Measurements from ENCODE around the gene CREB3L2.

CREB3L2 gene

GRCh38 chr7:137904833-137905232 is 97.1 kb downstream of the CREB3L2 start:
- TF ChIP-seq CTCF (IDR thresholded peaks at IDR 0.05; ENCODE audit: insufficient read depth, low read length) = no peak
- no peak for TF ChIP-seq GABPA (IDR thresholded peaks at IDR 0.05; ENCODE audit: low read depth)
- no peak for TF ChIP-seq SPI1 (IDR thresholded peaks at IDR 0.05; ENCODE audit: borderline replicate concordance, low read depth)
- Histone ChIP-seq H3K27ac (replicated peaks) (no peak overlapping the region), H3K4me3 (replicated peaks; ENCODE audit: insufficient read depth, low read length) (no peak overlapping the region), H3K27me3 (ENCODE audit: insufficient read depth, poor library complexity, severe bottlenecking) (no peaks in the 10 kb centered on the region)
- DNase-seq (ENCODE audit: low read depth in 1 of 2, low spot score in 1 of 2) = no peak

- peak; percentile 30 to 80 for DNase-seq (ENCODE audit: low read depth in 1 of 2, low spot score in 1 of 2)
- H3K4me3 ChIP-seq (replicated peaks; ENCODE audit: insufficient read depth, low read length) = no peak overlapping the region
- H3K27me3 ChIP-seq (ENCODE audit: insufficient read depth, poor library complexity, severe bottlenecking) = no peaks in the 10 kb centered on the region
- no peak for TF ChIP-seq GABPA (IDR thresholded peaks at IDR 0.05; ENCODE audit: low read depth)
- TF ChIP-seq SPI1 (IDR thresholded peaks at IDR 0.05; ENCODE audit: borderline replicate concordance, low read depth) = peak; percentile 89
- TF ChIP-seq POLR2AphosphoS5 (IDR thresholded peaks at IDR 0.05; ENCODE audit: low read depth) = no peak
- TF ChIP-seq CTCF (IDR thresholded peaks at IDR 0.05; ENCODE audit: insufficient read depth, low read length) = peak; percentile 51
- no peak overlapping the region for H3K27ac ChIP-seq (replicated peaks)
Observed at GRCh38 chr7:137903382-137904169, 98.3 kb downstream of the CREB3L2 start.

- TF ChIP-seq GABPA (IDR thresholded peaks at IDR 0.05; ENCODE audit: low read depth) = no peak
- no peak for TF ChIP-seq POLR2AphosphoS5 (IDR thresholded peaks at IDR 0.05; ENCODE audit: low read depth)
- no peak for TF ChIP-seq REST (IDR thresholded peaks at IDR 0.05; ENCODE audit: insufficient replicate concordance, low read depth)
- no peak for TF ChIP-seq CTCF (IDR thresholded peaks at IDR 0.05; ENCODE audit: insufficient read depth, low read length)
- TF ChIP-seq SPI1 (IDR thresholded peaks at IDR 0.05; ENCODE audit: borderline replicate concordance, low read depth) = no peak
- H3K27ac ChIP-seq (replicated peaks) = peak overlapping the region; percentile 71
- no peak for DNase-seq (ENCODE audit: low read depth in 1 of 2, low spot score in 1 of 2)
- no peaks in the 10 kb centered on the region for H3K27me3 ChIP-seq (ENCODE audit: insufficient read depth, poor library complexity, severe bottlenecking)
- no peak overlapping the region for H3K4me3 ChIP-seq (replicated peaks; ENCODE audit: insufficient read depth, low read length)
Observed at GRCh38 chr7:137900137-137900536, 101.7 kb downstream of the CREB3L2 start.

GRCh38 chr7:137898839-137899721 is 102.8 kb downstream of the CREB3L2 start:
- DNase-seq (ENCODE audit: low read depth in 1 of 2, low spot score in 1 of 2) = peak; percentile 54 to 87
- TF ChIP-seq REST (IDR thresholded peaks at IDR 0.05; ENCODE audit: insufficient replicate concordance, low read depth) = no peak
- TF ChIP-seq CTCF (IDR thresholded peaks at IDR 0.05; ENCODE audit: insufficient read depth, low read length) = peak; percentile 95
- TF ChIP-seq GABPA (IDR thresholded peaks at IDR 0.05; ENCODE audit: low read depth) = no peak; the same call in 1 of the 2 replicates
- no peak for TF ChIP-seq POLR2AphosphoS5 (IDR thresholded peaks at IDR 0.05; ENCODE audit: low read depth)
- TF ChIP-seq SPI1 (IDR thresholded peaks at IDR 0.05; ENCODE audit: borderline replicate concordance, low read depth) = peak; percentile 97
- peak overlapping the region; percentile 71 for H3K27ac ChIP-seq (replicated peaks)
- peak overlapping the region; percentile 31 for H3K4me3 ChIP-seq (replicated peaks; ENCODE audit: insufficient read depth, low read length)
- H3K27me3 ChIP-seq (ENCODE audit: insufficient read depth, poor library complexity, severe bottlenecking) = no peaks in the 10 kb centered on the region

Data from HL-60 (cell line).